ENCODE measurements around the gene PNCK. TPM values are rescaled to one million over a fixed set of nuclear protein-coding genes. Genes with fewer than 3 reads are reported as not detected.

PNCK gene
- total RNA-seq, 2 donors from 2014 or later: 4.0 to 42.4 TPM

DNA sequence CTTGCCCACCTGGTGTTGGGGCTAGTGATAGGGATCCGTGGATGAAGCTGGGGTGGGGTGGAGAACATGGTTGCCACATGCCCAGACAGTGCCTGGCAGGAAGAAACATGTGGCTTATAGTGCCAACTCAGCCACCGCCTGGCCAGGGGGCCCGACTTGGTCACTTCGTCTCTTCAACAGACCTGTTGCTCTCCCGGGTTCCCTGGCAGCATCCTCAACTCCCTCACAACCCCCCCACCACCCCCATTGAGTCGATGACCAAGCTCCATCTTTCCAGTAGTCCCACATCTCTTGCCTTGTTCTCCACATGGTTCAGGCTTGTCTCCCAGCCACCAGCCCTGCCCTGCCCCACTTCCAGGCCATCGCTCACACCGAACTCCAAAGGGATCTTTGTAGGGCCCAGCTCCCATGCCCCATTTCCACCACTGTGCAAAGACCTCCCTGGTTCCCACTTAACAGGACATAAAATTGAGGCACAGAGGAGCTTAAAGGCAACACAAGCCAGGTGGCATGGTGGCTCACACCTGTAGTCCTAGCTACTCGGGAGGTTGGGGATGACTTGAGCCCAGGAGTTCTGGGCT is 7.8 kb downstream of the PNCK start:
- H3K4me1 ChIP-seq: no peaks in the 10 kb centered on the region
- H3K27ac ChIP-seq: no peak overlapping the region
- DNase-seq (ENCODE audit: low spot score): no peak
- TF ChIP-seq, protein P1, sequence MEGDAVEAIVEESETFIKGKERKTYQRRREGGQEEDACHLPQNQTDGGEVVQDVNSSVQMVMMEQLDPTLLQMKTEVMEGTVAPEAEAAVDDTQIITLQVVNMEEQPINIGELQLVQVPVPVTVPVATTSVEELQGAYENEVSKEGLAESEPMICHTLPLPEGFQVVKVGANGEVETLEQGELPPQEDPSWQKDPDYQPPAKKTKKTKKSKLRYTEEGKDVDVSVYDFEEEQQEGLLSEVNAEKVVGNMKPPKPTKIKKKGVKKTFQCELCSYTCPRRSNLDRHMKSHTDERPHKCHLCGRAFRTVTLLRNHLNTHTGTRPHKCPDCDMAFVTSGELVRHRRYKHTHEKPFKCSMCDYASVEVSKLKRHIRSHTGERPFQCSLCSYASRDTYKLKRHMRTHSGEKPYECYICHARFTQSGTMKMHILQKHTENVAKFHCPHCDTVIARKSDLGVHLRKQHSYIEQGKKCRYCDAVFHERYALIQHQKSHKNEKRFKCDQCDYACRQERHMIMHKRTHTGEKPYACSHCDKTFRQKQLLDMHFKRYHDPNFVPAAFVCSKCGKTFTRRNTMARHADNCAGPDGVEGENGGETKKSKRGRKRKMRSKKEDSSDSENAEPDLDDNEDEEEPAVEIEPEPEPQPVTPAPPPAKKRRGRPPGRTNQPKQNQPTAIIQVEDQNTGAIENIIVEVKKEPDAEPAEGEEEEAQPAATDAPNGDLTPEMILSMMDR (IDR thresholded peaks at IDR 0.05): no peak
- H3K36me3 ChIP-seq: no peaks in the 10 kb centered on the region
- H3K4me3 ChIP-seq: no peak overlapping the region
- no peaks in the 10 kb centered on the region for H3K27me3 ChIP-seq
- H3K9me3 ChIP-seq: peaks cover 0 to 4% of the 10 kb centered on the region in 2 donors

GRCh38 chrX:153662266-153662665 is 11.3 kb downstream of the PNCK start:
- Histone ChIP-seq H3K36me3 (no peaks in the 10 kb centered on the region), H3K27me3 (peaks cover 0 to 3% of the 10 kb centered on the region in 2 donors), H3K9me3 (peaks cover 0 to 4% of the 10 kb centered on the region in 2 donors), H3K4me3 (no peak overlapping the region), H3K27ac (no peak overlapping the region), H3K4me1 (no peaks in the 10 kb centered on the region)
- DNase-seq (ENCODE audit: low spot score): no peak
- TF ChIP-seq, protein P1 (IDR thresholded peaks at IDR 0.05): peak in 1 of 2 donors; percentile 55

DNA sequence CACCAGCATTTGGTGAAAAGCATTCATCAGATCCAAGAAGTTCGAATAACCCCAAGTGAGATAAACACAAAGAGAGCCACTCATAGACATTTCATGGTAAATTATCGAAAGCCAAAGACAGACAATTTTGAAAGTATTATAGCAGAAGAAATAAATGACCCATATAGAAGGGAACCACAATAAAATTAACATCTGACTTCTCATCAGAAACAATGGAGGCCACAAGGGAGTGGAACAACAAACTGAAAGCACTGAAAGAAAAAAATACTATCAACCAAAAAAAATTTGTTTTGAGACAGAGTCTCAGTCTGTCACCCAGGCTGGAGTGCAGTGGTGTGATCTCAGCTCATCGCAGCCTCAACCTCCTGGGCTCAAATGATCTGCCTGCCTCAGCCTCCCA is 14.3 kb downstream of the PNCK start:
- Histone ChIP-seq H3K9me3 (peaks cover 0 to under 1% of the 10 kb centered on the region in 2 donors), H3K4me1 (no peaks in the 10 kb centered on the region), H3K4me3 (no peak overlapping the region), H3K36me3 (no peaks in the 10 kb centered on the region), H3K27ac (no peak overlapping the region), H3K27me3 (peaks cover 0 to 3% of the 10 kb centered on the region in 2 donors)
- TF ChIP-seq, protein P1 (IDR thresholded peaks at IDR 0.05): no peak
- no peak for DNase-seq (ENCODE audit: low spot score)

GRCh38 chrX:153657161-153657560 is 16.5 kb downstream of the PNCK start:
- H3K27me3 ChIP-seq: peaks cover 0 to 3% of the 10 kb centered on the region in 2 donors

GRCh38 chrX:153653556-153653955 is 20.1 kb downstream of the PNCK start:
- DNase-seq (ENCODE audit: low spot score): no peak
- TF ChIP-seq, protein P1 (IDR thresholded peaks at IDR 0.05): no peak
- H3K4me3 ChIP-seq: no peak overlapping the region
- H3K4me1 ChIP-seq: no peaks in the 10 kb centered on the region
- H3K27me3 ChIP-seq: no peaks in the 10 kb centered on the region
- no peak overlapping the region for H3K27ac ChIP-seq
- H3K9me3 ChIP-seq: peaks cover 0 to 11% of the 10 kb centered on the region in 2 donors
- H3K36me3 ChIP-seq: no peaks in the 10 kb centered on the region

More at GRCh38 chrX:153657161-153657560, 16.5 kb downstream of the PNCK start:
- H3K9me3 ChIP-seq: peaks cover 0 to 11% of the 10 kb centered on the region in 2 donors
- H3K4me3 ChIP-seq: no peak overlapping the region
- H3K4me1 ChIP-seq: no peaks in the 10 kb centered on the region
- DNase-seq (ENCODE audit: low spot score): no peak
- H3K27ac ChIP-seq: no peak overlapping the region
- TF ChIP-seq, protein P1 (IDR thresholded peaks at IDR 0.05): no peak
- no peaks in the 10 kb centered on the region for H3K36me3 ChIP-seq

Data from right atrium auricular region (tissue), 2 donors.